Testis (tissue), 2 donors: ENCODE measurements around the gene C2CD3.

Source experiments
- CTCF ChIP-seq, 3 experiments: fragments of 450-650 bp in 2 of 3; fragments of 200-600 bp in 1 of 3; sonication (generic) in 1 of 3; IDR thresholded peaks; one replicate each; pipeline ENCODE4 v1.5.1; 2016 to 2019; ENCODE audit warnings: antibody characterized with exemption in 3 of 3, mild to moderate bottlenecking in 2 of 3, moderate library complexity in 1 of 3
- POLR2A ChIP-seq: fragments of 450-650 bp; IDR thresholded peaks from one replicate; pipeline ENCODE4 v1.6.1; 2017; ENCODE audit warnings: antibody characterized with exemption, mild to moderate bottlenecking, moderate library complexity

- TF ChIP-seq CTCF (IDR thresholded peaks at IDR 0.05) (no peak), POLR2A (no peak)
These were observed 164.9 kb downstream of the C2CD3 start for GRCh38 chr11:74005721-74006517.
